SK-N-SH treated with all-trans-retinoic acid at 6 μM for 48 hours (cell line): ENCODE data around the gene TGM3.

Source experiments
- ATAC-seq: fragments of 200-7000 bp; cut with Tn5 transposase; 3 replicates; pipeline ENCODE4 v1.9.1; 2020; ENCODE audit warnings: mild to moderate bottlenecking, moderate library complexity
- ARNTL ChIP-seq: fragments of 450-650 bp; formaldehyde crosslinking; IDR thresholded peaks from 2 replicates; pipeline ENCODE4 v1.5.0; 2020; ENCODE audit warnings: low read depth, mild to moderate bottlenecking, moderate library complexity, borderline replicate concordance
- BACH2 ChIP-seq: fragments of 250-450 bp; sonication (Bioruptor Pico); IDR thresholded peaks from 2 replicates; pipeline ENCODE4 v1.9.0; 2021; ENCODE audit warnings: mild to moderate bottlenecking, borderline replicate concordance
- CREB5 ChIP-seq: fragments of 250-450 bp; sonication (Bioruptor Pico); IDR thresholded peaks from 2 replicates; pipeline ENCODE4 v1.5.1; 2020; ENCODE audit warnings: low read depth, mild to moderate bottlenecking, moderate library complexity
- CSDC2 ChIP-seq: fragments of 250-450 bp; sonication (Bioruptor Pico); IDR thresholded peaks from 2 replicates; pipeline ENCODE4 v1.5.0; 2020; ENCODE audit warnings: mild to moderate bottlenecking, moderate library complexity
- CSRNP3 ChIP-seq: fragments of 250-450 bp; sonication (Bioruptor Pico); IDR thresholded peaks from 2 replicates; pipeline ENCODE4 v1.5.1; 2021; ENCODE audit warnings: mild to moderate bottlenecking, moderate library complexity
- ESRRG ChIP-seq: fragments of 250-450 bp; sonication (Bioruptor Pico); IDR thresholded peaks from 2 replicates; pipeline ENCODE4 v1.6.1; 2021; ENCODE audit warnings: mild to moderate bottlenecking
- GLIS3 ChIP-seq: fragments of 250-450 bp; sonication (Bioruptor Pico); IDR thresholded peaks from 2 replicates; pipeline ENCODE4 v1.5.0; 2020; ENCODE audit warnings: mild to moderate bottlenecking, moderate library complexity
- ISL1 ChIP-seq: fragments of 250-450 bp; sonication (Bioruptor Pico); IDR thresholded peaks from 2 replicates; pipeline ENCODE4 v2.1.2; 2022; ENCODE audit warnings: mild to moderate bottlenecking, moderate library complexity
- PATZ1 ChIP-seq: fragments of 250-450 bp; sonication (Bioruptor Pico); IDR thresholded peaks from 2 replicates; pipeline ENCODE4 v1.8.0; 2020; ENCODE audit warnings: mild to moderate bottlenecking, moderate library complexity, borderline replicate concordance
- POU6F1 ChIP-seq: fragments of 250-450 bp; sonication (Bioruptor Pico); IDR thresholded peaks from 2 replicates; pipeline ENCODE4 v1.8.0; 2021; ENCODE audit warnings: low read depth, mild to moderate bottlenecking, moderate library complexity, borderline replicate concordance
- PPARA ChIP-seq: fragments of 250-450 bp; sonication (Bioruptor Pico); IDR thresholded peaks from 2 replicates; pipeline ENCODE4 v1.5.0; 2020; ENCODE audit warnings: mild to moderate bottlenecking, borderline replicate concordance
- RARB ChIP-seq: fragments of 250-450 bp; sonication (Bioruptor Pico); IDR thresholded peaks from 2 replicates; pipeline ENCODE4 v1.8.0; 2021; ENCODE audit warnings: mild to moderate bottlenecking, moderate library complexity
- SNAI2 ChIP-seq: fragments of 250-450 bp; sonication (Bioruptor Pico); IDR thresholded peaks from 2 replicates; pipeline ENCODE4 v1.5.0; 2020; ENCODE audit warnings: mild to moderate bottlenecking, moderate library complexity
- TCF4 ChIP-seq: fragments of 250-450 bp; sonication (Bioruptor Pico); IDR thresholded peaks from 2 replicates; pipeline ENCODE4 v1.8.0; 2021; ENCODE audit warnings: mild to moderate bottlenecking, moderate library complexity, borderline replicate concordance
- TOX ChIP-seq: fragments of 250-450 bp; sonication (Bioruptor Pico); IDR thresholded peaks from 2 replicates; pipeline ENCODE4 v1.8.0; 2021; ENCODE audit warnings: mild to moderate bottlenecking, moderate library complexity, borderline replicate concordance
- TSHZ2 ChIP-seq: fragments of 250-450 bp; sonication (Bioruptor Pico); IDR thresholded peaks from 2 replicates; pipeline ENCODE4 v1.5.0; 2020; ENCODE audit warnings: mild to moderate bottlenecking, moderate library complexity
- ZC3H10 ChIP-seq: fragments of 250-450 bp; sonication (Bioruptor Pico); IDR thresholded peaks from 2 replicates; pipeline ENCODE4 v1.5.1; 2021; ENCODE audit warnings: mild to moderate bottlenecking, moderate library complexity
- ZFP3 ChIP-seq: fragments of 250-450 bp; sonication (Bioruptor Pico); IDR thresholded peaks from 2 replicates; pipeline ENCODE4 v1.5.0; 2020; ENCODE audit warnings: mild to moderate bottlenecking, moderate library complexity
- ZFP30 ChIP-seq: fragments of 450-650 bp; formaldehyde crosslinking; IDR thresholded peaks from 2 replicates; pipeline ENCODE4 v1.5.0; 2022; ENCODE audit warnings: mild to moderate bottlenecking, moderate library complexity
- ZNF70 ChIP-seq: fragments of 450-650 bp; formaldehyde crosslinking; IDR thresholded peaks from 2 replicates; pipeline ENCODE4 v1.5.0; 2020; ENCODE audit warnings: mild to moderate bottlenecking, moderate library complexity
- ZNF8 ChIP-seq: fragments of 450-650 bp; formaldehyde crosslinking; IDR thresholded peaks from 2 replicates; pipeline ENCODE4 v1.5.0; 2020; ENCODE audit warnings: mild to moderate bottlenecking, moderate library complexity

Gene TGM3

GRCh38 chr20:2342243-2342642 lies 46.4 kb downstream of the TGM3 start:
- no peak for ATAC-seq
- TF ChIP-seq ISL1 (CRISPR knock-in tag) (no peak), ESRRG (CRISPR knock-in tag) (no peak), CSRNP3 (CRISPR knock-in tag) (no peak), PPARA (CRISPR knock-in tag) (no peak), ZFP3 (CRISPR knock-in tag) (no peak), SNAI2 (no peak), ZNF8 (CRISPR knock-in tag) (no peak), BACH2 (CRISPR knock-in tag) (no peak), TCF4 (no peak), POU6F1 (no peak), PATZ1 (no peak), ZNF70 (CRISPR knock-in tag) (no peak), ARNTL (CRISPR knock-in tag) (no peak), CREB5 (no peak), ZFP30 (CRISPR knock-in tag) (no peak)
- TF ChIP-seq, all 23 proteins: peak for 0

- no peak for ATAC-seq
- TF ChIP-seq ZFP30 (CRISPR knock-in tag) (no peak), ZNF70 (CRISPR knock-in tag) (no peak), TCF4 (no peak), SNAI2 (no peak), PPARA (CRISPR knock-in tag) (no peak), GLIS3 (CRISPR knock-in tag) (no peak), ARNTL (CRISPR knock-in tag) (no peak), TOX (no peak), ZC3H10 (CRISPR knock-in tag) (no peak), CSDC2 (no peak), ZNF8 (CRISPR knock-in tag) (no peak), TSHZ2 (CRISPR knock-in tag) (no peak), PATZ1 (no peak), ISL1 (CRISPR knock-in tag) (no peak), RARB (CRISPR knock-in tag) (no peak), CSRNP3 (CRISPR knock-in tag) (no peak), POU6F1 (no peak), ESRRG (CRISPR knock-in tag) (no peak), CREB5 (no peak)
Observed at GRCh38 chr20:2346188-2346587, 50.4 kb downstream of the TGM3 start.
